GM19099 (cell line): Measurements from ENCODE around the gene RNF223.

ENCODE experiments used
- POLR2A ChIP-seq: IDR thresholded peaks from 3 replicates; pipeline ENCODE4 v1.6.1; 2011; ENCODE audit warnings: low read depth; ENCODE audit not compliant: insufficient read length; ENCODE audit errors: extremely low read depth

RNF223 gene

GRCh38 chr1:1062348-1063163, 11.6 kb downstream of the RNF223 start:
- no peak for TF ChIP-seq POLR2A

- TF ChIP-seq POLR2A, result no peak
Observed at GRCh38 chr1:1061682-1062345, 12.3 kb downstream of the RNF223 start.

GRCh38 chr1:1060281-1061000, 13.7 kb downstream of the RNF223 start:
- no peak for TF ChIP-seq POLR2A

- TF ChIP-seq POLR2A, result no peak
Observed at GRCh38 chr1:1059494-1060280, 14.4 kb downstream of the RNF223 start.

GRCh38 chr1:1058921-1059493, 15.1 kb downstream of the RNF223 start:
- TF ChIP-seq POLR2A, result no peak

- no peak for TF ChIP-seq POLR2A
Observed at GRCh38 chr1:1058088-1058905, 15.8 kb downstream of the RNF223 start.

GRCh38 chr1:1055841-1056736, 18.0 kb downstream of the RNF223 start:
- no peak for TF ChIP-seq POLR2A

GRCh38 chr1:1054971-1055370, 19.1 kb downstream of the RNF223 start:
- TF ChIP-seq POLR2A, result no peak

GRCh38 chr1:1054099-1054700, 19.9 kb downstream of the RNF223 start:
- TF ChIP-seq POLR2A, result no peak

GRCh38 chr1:1053682-1054081, 20.4 kb downstream of the RNF223 start:
- TF ChIP-seq POLR2A, result no peak

- no peak for TF ChIP-seq POLR2A
Observed at GRCh38 chr1:1053022-1053421, 21.1 kb downstream of the RNF223 start.
